ENCODE measurements around the gene TMEM63A.

Gene TMEM63A

DNA sequence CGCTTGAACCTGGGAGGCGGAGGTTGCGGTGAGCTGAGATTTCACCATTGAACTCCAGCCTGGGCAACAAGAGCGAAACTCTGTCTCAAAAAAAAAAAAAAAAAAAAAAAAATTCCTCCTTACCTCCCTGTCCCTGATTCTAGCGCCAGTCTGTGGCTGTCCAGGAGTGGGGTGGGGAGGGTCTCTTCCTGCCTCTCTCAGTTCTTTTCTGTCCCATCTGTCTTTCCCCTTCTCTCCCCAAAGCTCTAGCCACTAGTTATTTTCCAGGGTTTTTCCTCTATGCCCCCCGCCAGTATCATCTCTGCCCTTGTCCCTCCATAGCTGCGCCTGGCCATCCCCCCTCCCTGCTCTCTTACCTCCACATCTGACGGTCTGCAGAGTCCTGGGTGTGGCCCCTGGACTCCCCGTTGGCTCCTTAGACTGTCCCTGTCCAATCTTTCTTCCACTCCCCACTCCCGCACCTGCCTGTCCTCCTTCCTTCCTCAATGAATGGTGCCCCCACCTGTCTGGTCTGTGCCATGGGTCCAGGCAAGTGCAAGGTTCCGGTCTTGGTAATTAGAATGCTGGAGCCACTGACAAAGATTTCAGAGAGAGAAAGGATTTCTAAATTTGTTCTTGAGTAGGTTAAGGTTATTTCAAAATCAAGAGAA lies 1.6 kb upstream of the TMEM63A start:
- DNase-seq: no peak

DNA sequence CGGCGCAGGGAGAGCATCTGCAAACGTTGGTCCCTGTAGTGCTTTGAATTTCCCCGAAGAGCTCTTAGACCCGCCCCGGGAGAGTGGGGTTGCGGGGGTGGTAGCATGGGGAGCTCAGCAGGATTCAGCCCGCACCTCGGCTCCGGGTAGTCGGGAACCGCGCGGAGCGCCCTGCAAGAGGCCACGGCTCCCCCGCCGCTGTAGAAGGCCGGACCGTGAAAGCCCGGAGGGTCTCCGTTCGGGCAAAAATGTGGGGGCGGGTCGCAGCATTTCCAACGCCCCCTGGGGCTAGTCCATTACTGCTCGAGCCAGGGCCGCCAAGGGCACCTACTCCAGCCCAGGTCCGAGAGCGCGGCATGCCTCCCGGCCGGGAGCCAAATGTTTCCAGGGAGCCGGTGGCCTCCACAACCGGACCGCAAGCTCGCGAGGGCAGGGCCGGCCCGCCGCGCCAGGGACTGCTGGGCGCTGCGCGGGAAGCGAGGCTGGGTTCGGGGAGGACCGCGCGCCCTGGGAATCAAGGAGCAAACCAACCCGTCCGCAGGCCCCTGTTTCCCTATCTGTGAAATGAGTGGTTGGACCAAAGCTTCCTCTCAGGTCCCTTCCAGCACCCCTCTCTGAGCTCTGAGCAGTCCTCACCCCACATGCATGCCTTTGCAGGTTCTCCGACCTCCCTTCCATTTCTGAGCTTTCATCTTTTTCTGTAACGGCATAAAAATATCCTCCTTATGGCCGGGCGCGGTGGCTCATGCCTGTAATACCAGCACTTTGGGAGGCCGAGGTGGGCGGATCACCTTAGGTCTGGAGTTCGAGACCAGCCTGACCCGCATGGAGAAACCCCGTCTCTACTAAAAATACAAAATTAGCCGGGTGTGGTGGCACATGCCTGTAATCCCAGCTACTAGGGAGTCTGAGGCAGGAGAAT lies 775 bp upstream of the TMEM63A start:
- DNase-seq: peak in 1 of 4 experiments; percentile 28

- DNase-seq: peak in 2 of 4 experiments; percentile 23 to 29
Observed at GRCh38 chr1:225881081-225881958, 860 bp downstream of the TMEM63A start.

DNA sequence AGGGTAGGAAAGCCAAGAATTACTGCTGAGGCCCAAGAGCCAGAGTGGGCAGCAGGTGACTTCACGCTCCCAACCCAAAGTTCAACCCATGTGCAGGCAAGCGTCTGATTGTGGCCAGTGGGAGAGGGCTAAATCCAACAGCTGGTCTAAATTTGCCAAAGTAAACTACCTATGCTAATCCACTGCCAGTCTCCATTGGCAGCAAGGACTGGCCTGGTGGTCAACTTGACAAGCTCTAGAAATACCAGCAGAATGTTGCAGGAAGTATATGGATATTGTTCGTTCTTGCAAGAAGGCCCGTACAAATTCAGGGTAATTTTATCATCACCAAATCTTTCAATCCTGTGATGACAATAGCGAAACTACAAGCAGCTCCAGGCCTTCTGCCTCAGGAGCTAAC lies 1.5 kb downstream of the TMEM63A start:
- DNase-seq: no peak

DNA sequence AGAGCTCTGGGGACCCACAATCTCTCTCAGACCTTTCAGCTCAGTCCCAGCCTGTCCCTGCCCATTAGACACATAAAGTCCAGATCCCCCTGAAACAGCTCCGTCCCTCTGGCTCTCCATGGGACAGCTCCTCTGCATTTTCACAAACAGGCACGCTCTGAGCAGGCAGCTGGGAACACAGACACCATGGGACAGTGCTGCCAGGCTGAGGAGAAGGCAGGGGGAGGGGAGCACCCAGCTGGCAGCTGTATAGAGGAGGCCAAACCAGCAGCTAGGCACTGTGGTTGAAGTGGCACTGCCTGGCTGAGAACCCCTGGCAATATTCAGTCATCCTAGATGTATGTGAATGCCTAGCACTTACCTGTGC lies 2.0 kb downstream of the TMEM63A start:
- no peak for DNase-seq

DNA sequence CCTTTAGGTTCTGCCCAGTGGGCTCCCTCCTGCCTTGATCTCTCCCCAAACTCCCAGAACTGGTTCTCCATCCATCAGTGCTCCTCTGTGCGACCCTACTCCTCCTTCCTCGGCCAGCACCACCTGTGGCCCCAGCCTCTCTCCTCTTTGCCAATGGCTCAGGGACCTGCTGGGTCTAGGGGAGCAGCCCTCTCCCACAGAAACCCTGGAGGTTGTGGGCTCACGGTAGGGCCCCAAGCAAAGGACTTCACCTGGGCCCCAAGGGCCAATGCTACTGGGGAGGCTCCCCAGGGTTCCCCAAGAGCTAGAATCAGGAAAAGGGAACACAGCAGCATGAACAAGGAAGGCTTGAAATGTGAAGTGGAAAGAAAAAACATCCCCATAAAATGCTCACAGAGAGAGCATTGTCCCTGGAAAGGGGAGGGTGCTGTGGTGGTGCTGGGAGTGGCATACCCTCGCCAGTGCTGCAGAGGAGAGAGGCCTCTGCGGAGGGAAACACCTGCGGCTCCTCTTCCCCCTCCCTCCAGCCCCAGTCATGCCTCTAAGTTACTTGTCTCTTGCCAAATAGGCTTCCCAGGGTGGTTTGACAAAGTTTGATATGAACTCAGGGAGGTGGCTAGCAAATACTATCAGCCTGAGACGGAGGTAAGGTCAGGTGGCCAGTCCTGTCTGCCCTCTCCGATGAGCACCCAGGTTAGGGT lies 2.5 kb downstream of the TMEM63A start:
- peak in 1 of 4 experiments; percentile 16 for DNase-seq

DNA sequence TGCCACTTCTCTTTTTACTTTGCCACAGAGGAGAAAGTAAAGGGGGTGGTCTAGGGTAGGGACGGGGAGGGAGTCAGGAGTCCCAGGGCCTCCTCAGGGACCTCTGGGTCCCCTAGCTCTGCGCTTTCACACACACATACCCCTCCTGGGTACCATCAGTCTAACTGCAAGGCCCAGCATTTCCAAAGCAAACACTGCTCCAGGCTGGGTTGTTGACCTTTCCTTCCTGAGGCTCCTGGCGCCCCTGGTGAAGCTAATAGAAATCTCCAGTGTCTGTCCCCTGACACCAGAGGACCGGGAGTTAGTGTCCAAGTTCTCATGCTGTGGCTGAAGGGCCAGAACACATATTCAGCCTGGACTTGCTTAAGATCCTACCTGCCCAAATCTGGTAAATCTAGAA lies 3.9 kb downstream of the TMEM63A start:
- no peak for DNase-seq

DNA sequence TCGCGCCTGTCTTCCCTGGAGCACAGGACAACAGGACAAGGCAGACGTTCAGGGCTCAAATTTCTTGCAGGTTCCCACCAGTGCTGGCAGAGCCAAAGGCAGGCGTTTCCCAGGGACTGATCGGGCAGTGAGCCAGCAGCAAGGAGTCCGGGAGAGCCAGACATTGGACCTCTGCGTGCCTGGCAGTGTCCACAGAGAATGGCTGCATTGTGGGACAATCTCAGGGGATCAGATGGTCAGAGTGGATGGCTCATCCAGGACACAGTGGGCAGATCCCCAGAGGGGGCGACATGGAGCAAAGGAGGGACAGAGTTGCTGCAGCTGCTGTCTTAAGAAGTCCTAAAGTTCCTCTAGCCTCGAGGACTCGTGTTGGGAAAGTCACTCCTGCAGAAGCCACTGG lies 4.6 kb downstream of the TMEM63A start:
- DNase-seq: no peak

DNA sequence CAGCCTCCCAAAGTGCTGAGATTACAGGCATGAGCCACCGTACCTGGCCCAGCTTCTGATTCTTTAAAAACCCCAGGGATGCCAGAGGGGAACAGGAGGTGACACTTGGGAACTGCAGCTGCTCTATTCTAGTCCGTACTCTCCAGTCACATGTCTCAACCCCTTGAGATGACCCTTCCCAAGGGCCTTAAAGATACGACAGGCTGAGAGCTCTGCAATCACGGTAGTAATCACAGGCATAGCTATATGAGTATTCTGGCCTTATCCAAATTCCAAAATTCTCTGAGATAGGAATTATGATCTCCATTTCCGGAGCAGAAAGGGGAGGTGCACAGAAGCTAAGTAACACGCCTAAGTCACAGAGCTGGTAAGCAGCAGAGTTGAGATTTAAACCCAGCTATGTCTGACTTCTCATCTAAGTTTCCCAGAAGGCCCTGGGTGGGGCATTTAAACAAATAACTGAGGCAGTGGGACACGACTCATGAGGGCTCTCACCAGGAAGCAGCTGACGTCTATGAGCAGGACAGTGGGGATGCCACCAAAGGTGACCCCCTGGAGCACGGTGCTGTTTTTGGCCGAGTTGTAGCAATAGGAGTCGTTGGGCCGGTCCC lies 5.2 kb downstream of the TMEM63A start:
- DNase-seq: no peak

DNA sequence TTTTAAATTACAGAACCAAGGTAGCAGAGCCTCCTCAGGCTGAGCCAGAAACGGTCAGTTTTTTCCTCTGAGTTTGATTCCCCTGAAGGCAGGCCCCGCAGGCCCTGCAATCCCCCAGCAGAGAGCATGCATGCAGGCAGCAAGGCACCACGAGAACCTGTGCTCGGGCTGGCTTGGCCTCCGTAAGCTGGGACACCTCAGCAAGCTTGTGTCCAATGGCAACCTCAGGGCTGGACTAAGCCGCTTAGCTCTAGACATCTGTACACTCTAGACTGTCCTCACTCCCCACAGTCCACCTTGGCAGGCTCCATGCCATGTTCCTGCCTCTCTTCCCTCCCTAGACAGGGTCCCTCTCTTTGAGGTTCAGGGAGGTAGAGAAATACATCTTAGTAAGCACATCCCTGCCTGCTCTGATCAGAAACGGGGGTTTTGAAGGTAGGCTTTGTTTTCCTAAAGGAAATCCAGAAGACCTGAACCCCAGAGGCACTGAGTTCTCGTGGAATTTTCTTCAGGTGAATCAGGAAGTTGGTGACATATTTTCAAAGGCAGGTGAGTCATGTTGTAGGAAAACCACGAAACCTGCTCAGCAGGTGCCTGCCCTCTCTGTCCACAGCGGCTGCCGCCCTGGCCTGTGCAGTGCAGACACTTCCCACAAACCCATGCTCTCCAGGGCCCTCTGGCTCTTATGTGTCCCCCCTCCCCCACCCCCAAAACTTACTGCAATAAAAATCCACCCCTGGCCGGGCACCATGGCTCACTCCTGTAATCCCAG lies 7.0 kb downstream of the TMEM63A start:
- DNase-seq: no peak

GRCh38 chr1:225874431-225874830 lies 7.7 kb downstream of the TMEM63A start:
- no peak for DNase-seq

DNA sequence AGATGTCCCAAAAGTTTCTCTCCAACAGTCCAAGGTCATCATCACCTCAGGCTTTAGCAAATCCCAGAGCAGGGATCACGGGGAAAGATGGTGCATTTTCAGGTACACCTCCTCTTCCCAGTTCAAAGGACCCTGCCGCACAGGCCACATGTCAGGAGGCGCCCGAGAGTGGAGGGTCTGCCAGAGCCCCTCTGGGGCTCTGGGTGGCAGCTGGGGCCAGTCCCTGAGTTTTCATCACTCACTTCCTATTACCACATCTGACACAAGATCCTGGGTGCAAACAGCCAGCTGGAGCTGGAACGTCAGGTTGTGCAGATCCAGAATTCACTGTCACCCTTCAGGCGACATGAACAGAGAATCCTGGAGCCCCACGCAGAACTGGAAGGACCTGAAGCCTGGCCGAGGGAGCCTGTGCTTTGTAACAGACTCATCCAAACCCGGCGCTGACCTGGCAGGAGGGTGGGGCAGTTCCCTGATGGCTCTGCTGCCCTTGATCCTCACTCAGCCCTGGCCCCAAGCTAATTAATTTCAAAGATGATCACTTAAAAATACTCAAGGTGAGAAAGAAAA lies 8.8 kb downstream of the TMEM63A start:
- no peak for DNase-seq

GRCh38 chr1:225872075-225872430 lies 10.1 kb downstream of the TMEM63A start:
- no peak for DNase-seq

DNA sequence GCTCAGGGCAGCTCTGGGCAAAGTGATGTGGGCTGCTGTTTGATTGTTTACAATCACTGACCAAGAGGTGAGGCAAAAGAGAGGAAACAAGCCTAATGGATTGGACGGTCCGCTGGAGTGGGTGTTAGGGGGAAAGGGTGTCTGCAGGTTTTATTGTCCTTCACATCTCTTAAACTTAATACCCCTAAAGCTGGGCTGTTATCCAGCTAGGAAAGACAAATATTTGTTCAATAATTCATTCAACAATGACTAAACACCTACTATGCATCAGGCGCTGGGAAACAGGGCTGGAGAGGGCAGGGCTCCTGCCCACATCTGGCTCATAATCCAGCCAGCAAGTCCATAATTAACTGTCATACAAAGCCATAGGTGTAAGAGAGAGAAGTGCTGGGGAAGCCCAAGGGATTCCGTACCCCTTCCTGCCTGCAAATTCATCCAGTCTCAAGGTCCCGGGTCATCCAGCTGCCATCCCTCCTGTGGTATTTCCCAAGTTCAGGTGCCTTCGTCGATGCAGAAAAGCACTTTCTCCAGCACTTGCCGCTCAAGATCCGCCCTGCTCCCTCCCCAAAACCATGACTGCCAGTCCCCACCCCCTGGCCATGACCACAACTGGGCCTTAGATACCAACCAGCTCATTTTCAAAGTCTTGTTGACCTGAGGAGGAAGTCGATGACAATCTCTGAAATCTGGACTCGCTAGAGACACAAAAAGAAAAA lies 10.7 kb downstream of the TMEM63A start:
- DNase-seq: no peak

DNA sequence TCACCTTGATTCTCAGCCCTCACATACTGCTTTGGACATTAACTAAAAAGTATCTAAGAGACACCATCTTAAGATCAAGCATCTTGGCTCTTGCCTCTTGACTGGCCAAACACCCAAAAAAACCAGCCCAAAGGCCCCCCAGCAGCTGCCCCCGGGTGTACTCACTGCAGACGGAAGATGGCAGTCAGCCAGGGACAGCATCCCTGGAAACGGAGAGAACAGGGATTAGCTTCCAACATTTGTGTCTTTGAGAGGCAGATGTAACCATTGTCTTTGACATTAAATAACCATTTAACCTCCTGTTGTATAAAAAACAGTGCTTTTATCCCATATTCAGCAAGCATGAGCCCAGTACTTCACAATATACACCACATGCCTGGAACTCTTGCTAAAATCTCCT lies 11.3 kb downstream of the TMEM63A start:
- no peak for DNase-seq

DNA sequence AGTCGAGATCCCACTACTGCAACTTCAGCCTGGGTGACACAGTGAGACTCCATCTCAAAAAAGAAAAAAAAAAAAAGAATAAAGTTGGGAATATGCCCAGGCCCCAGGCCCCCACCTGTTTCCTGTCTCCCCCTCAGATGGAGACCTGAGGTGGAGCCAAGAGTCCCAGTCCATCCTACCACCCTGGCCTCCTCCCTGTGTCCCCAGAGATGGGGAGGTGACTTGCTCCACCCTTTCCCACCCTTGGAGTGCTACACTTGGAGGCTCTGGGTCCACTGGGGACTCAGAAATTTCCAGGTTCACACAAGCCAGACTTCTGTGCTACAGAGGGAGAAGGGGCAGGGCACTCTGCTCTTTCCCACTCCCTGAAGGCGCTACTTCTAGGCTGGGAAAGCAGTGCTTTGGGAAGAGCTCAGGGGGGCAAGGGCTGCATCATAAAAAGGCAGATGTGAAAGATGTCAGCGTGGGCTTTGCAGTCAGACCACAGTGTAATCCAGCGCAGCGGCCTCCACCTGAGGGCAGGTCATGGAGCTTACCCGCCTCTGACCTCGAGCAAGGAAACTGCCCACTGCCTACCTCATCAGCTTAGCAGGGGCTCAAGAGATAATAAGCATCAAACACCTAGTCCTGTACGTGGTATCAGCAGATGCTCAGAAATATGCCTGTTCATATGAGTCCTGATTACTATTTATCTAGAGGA lies 13.4 kb downstream of the TMEM63A start:
- no peak for DNase-seq

DNA sequence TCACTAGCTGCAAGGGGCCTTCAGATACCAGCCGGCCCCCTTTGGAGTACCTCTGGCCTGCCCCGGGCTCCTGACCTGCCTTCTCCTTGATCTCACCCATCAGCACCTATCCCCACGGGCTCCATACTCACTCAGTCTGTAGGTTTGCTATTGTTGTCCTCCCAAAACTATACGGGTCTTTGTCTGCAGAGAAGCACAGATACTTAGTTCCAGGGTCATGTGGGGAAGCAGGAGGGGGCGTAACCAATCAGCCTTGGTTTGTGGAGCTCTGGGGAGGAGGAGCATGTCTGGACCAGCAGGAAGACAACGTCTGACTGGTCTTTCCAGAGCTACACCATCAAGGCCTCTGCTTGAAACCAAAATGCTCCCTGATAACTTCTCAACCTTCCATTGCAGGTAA lies 15.2 kb downstream of the TMEM63A start:
- no peak for DNase-seq

- DNase-seq: peak in 3 of 4 experiments; percentile 13 to 55 (median 41)
Observed at GRCh38 chr1:225866061-225866837, 15.9 kb downstream of the TMEM63A start.

- no peak for DNase-seq
Observed at GRCh38 chr1:225865514-225865913, 16.7 kb downstream of the TMEM63A start.
